Ishikawa (cell line): Measurements from ENCODE around the gene AGPAT3.

ENCODE experiments used
- CEBPB ChIP-seq: IDR thresholded peaks from 2 replicates; pipeline ENCODE4 v1.6.1; 2012
- EGR1 ChIP-seq: IDR thresholded peaks from 2 replicates; pipeline ENCODE4 v1.6.1; 2012
- EP300 ChIP-seq: IDR thresholded peaks from 2 replicates; pipeline ENCODE4 v1.6.1; 2012; ENCODE audit warnings: borderline replicate concordance
- FOXM1 ChIP-seq: IDR thresholded peaks from 2 replicates; pipeline ENCODE4 v1.6.1; 2012; ENCODE audit warnings: low read depth, borderline replicate concordance
- MAX ChIP-seq: IDR thresholded peaks from 2 replicates; pipeline ENCODE4 v1.6.1; 2012
- NFIC ChIP-seq: IDR thresholded peaks from 2 replicates; pipeline ENCODE4 v1.6.1; 2012
- RAD21 ChIP-seq: IDR thresholded peaks from 2 replicates; pipeline ENCODE4 v1.6.1; 2012; ENCODE audit warnings: low read depth
- TCF12 ChIP-seq: IDR thresholded peaks from 2 replicates; pipeline ENCODE4 v1.6.1; 2012; ENCODE audit warnings: low read depth
- USF1 ChIP-seq: IDR thresholded peaks from 2 replicates; pipeline ENCODE4 v1.6.1; 2012
- YY1 ChIP-seq: IDR thresholded peaks from 2 replicates; pipeline ENCODE4 v1.6.1; 2012; ENCODE audit warnings: low read depth

GRCh38 chr21:44019568-44019958 is 154.5 kb downstream of the AGPAT3 start:
- TF ChIP-seq MAX (no peak), YY1 (no peak), RAD21 (no peak), USF1 (no peak), EP300 (no peak), NFIC (no peak), FOXM1 (no peak), TCF12 (no peak), CEBPB (no peak), EGR1 (no peak)
